Lower lobe of right lung (tissue), 2 donors: ENCODE data around the gene XIRP2. TPM values are rescaled to one million over a fixed set of nuclear protein-coding genes. Genes with fewer than 3 reads are reported as not detected.
"Not testable (repeated sequence)": the region's sequence is repeated elsewhere in the genome, so short reads cannot be mapped to it uniquely, and the experiment has no call there.

Experiments
- ATAC-seq, 2 donors: fragments of 200-7000 bp; cut with Tn5 transposase; one replicate each; pipeline ENCODE4 v1.9.1; 2020 to 2022; ENCODE audit warnings: mild to moderate bottlenecking in 2 of 2, moderate library complexity in 2 of 2
- DNase-seq: peaks from one replicate; pipeline ENCODE4 v3.0.0-alpha.2; 2020
- H3K27ac ChIP-seq: fragments of 200-600 bp; one replicate; pipeline ENCODE4 v1.8.0; 2022
- H3K27me3 ChIP-seq: fragments of 200-600 bp; one replicate; pipeline ENCODE4 v1.8.0; 2022; ENCODE audit warnings: low read depth
- H3K36me3 ChIP-seq: fragments of 200-600 bp; one replicate; pipeline ENCODE4 v1.8.0; 2022; ENCODE audit warnings: mild to moderate bottlenecking
- H3K4me1 ChIP-seq: fragments of 200-600 bp; one replicate; pipeline ENCODE4 v1.8.0; 2022
- H3K4me3 ChIP-seq: fragments of 200-600 bp; one replicate; pipeline ENCODE4 v1.8.0; 2022; ENCODE audit warnings: mild to moderate bottlenecking
- H3K9me3 ChIP-seq: fragments of 200-600 bp; one replicate; pipeline ENCODE4 v1.8.0; 2022
- intact Hi-C: fragments of 100-400 bp; cut with DNase I; formaldehyde crosslinking; loops from one replicate; pipeline ENCODE4 v1.11.0; 2022
- total RNA-seq: library from RNA; stranded (reverse); fragmentation: NEBNext Ultra II Directional; extraction: Animal tissue kit (Norgen Biotek cat#: 25700); gene quantifications from one replicate; pipeline ENCODE4 v1.2.1, GENCODE V29; 2021
- TF ChIP-seq, protein P1 (sequence below): fragments of 200-600 bp; IDR thresholded peaks from one replicate; pipeline ENCODE4 v1.8.0; 2022; ENCODE audit warnings: antibody characterized with exemption, mild to moderate bottlenecking
- donor health status: DM: no; HTN: yes; CAD: no; lungs with severe emphysema.

The XIRP2 gene
- total RNA-seq, 1 donor from 2014 or later = 0.18 TPM

DNA sequence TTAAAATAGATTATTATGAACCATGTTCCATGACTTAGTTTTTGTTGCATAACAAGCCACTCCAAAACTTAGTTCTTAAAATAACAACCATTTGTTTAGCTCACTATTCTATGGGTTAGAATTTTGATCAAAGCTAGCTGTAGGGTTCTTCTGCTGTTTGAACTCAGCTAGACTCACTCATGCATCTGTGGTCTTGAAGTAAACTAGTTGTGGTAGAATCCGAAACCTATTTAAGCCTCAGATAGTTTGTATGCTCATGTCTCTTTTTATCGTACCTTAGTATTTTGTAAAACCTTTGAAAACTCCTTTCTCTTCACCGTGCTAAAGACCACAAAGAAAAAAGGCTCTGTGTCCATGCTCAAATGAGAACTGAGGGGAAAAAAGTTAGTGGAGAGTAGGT is 166.6 kb downstream of the XIRP2 start:
- intact Hi-C loops = no loop called here
- ATAC-seq = no peak
- Histone ChIP-seq H3K4me1 (no peaks in the 10 kb centered on the region), H3K9me3 (no peaks in the 10 kb centered on the region), H3K27ac (no peak overlapping the region), H3K27me3 (no peaks in the 10 kb centered on the region), H3K4me3 (no peak overlapping the region), H3K36me3 (no peaks in the 10 kb centered on the region)
- TF ChIP-seq, protein P1, sequence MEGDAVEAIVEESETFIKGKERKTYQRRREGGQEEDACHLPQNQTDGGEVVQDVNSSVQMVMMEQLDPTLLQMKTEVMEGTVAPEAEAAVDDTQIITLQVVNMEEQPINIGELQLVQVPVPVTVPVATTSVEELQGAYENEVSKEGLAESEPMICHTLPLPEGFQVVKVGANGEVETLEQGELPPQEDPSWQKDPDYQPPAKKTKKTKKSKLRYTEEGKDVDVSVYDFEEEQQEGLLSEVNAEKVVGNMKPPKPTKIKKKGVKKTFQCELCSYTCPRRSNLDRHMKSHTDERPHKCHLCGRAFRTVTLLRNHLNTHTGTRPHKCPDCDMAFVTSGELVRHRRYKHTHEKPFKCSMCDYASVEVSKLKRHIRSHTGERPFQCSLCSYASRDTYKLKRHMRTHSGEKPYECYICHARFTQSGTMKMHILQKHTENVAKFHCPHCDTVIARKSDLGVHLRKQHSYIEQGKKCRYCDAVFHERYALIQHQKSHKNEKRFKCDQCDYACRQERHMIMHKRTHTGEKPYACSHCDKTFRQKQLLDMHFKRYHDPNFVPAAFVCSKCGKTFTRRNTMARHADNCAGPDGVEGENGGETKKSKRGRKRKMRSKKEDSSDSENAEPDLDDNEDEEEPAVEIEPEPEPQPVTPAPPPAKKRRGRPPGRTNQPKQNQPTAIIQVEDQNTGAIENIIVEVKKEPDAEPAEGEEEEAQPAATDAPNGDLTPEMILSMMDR = no peak
- no peak for DNase-seq

DNA sequence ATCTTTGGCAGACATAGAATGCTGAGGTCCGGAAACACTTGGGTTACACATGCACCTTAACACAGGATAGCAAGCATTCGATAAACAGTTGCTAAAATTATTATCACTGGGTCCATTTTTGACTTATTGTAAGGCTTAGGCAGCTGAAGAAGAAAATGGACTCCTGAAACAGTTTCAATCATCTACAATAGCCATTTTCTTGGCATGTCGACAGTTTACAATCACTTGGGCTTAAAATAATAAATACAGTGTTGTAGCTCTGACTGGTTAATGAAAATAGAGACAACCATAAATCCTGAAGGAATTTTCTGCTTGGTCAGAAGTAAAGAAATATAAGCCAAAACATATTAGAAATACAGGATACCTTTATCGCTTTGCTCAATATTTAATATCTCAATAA is 169.2 kb downstream of the XIRP2 start:
- H3K9me3 ChIP-seq = no peaks in the 10 kb centered on the region
- H3K4me3 ChIP-seq = no peak overlapping the region
- no peak overlapping the region for H3K27ac ChIP-seq
- TF ChIP-seq, protein P1 = no peak
- no peaks in the 10 kb centered on the region for H3K27me3 ChIP-seq
- no peaks in the 10 kb centered on the region for H3K4me1 ChIP-seq
- DNase-seq (no peak), ATAC-seq (no peak)
- intact Hi-C loops = no loop called here
- H3K36me3 ChIP-seq = no peaks in the 10 kb centered on the region

DNA sequence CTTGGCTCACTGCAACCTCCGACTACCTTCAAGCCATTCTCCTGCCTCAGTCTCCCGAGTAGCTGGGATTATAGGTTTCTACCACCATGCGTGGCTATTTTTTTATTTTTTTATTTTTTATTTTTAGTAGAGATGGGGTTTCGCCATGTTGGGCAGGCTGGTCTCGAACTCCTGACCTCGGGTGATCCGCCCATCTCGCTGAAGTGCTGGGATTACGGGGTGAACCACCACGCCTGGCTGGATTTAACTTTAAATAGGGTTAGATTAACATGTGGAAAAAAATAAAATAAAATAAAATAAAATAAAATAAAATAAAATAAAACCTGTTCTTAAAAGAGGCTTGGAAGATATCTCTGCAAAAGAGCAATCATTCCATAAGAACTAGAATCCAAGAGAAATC is 170.9 kb downstream of the XIRP2 start:
- TF ChIP-seq, protein P1 = no peak
- ATAC-seq (no peak), DNase-seq (no peak)
- no peak overlapping the region for H3K4me3 ChIP-seq
- no peaks in the 10 kb centered on the region for H3K4me1 ChIP-seq
- H3K36me3 ChIP-seq = no peaks in the 10 kb centered on the region
- intact Hi-C loops = no loop called here
- no peak overlapping the region for H3K27ac ChIP-seq
- H3K9me3 ChIP-seq = no peaks in the 10 kb centered on the region
- no peaks in the 10 kb centered on the region for H3K27me3 ChIP-seq

DNA sequence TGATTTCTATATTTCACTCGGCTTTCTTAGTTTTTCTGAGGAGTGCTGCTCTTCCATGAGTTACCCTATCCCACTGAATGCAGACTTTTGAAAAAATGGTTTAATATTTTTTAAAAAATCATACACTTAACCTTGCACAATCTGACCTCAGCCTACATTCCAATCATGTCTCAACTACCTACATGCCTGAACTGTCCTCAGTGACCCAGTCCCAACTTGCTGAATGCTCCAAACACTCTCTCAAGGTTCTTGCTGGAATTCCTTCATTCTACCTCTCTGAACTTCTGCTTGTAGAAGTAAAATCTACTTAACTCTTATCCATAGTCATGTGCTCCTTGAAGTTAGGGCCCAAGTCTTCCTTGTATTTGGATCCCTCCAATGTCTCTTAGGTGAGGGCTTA is 181.6 kb downstream of the XIRP2 start:
- ATAC-seq (no peak), DNase-seq (no peak)
- Histone ChIP-seq H3K9me3 (no peaks in the 10 kb centered on the region), H3K4me3 (no peak overlapping the region), H3K27me3 (no peaks in the 10 kb centered on the region), H3K4me1 (no peaks in the 10 kb centered on the region), H3K27ac (no peak overlapping the region), H3K36me3 (no peaks in the 10 kb centered on the region)
- intact Hi-C loops = no loop called here
- TF ChIP-seq, protein P1 = no peak

DNA sequence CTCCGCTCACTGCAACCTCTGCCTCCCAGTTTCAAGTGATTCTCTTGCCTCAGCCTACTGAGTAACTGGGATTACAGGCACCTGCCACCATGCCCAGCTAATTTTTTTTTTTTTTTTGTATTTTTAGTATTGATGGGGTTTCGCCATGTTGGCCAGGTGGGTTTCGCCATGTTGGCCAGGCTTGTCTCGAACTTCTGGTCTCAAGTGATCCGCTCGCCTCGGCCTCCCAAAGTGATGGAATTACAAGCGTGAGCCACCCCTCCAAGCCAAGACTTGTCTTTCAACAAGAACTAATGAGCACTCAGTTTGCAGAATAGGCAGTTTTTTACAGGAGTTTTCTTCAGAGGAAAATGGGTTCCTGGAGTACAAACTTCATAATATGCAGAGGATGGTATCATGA is 187.4 kb downstream of the XIRP2 start:
- H3K36me3 ChIP-seq, DNase-seq, H3K27ac ChIP-seq, H3K9me3 ChIP-seq, ATAC-seq, H3K27me3 ChIP-seq, H3K4me3 ChIP-seq, intact Hi-C loops, H3K4me1 ChIP-seq: not testable (repeated sequence)

DNA sequence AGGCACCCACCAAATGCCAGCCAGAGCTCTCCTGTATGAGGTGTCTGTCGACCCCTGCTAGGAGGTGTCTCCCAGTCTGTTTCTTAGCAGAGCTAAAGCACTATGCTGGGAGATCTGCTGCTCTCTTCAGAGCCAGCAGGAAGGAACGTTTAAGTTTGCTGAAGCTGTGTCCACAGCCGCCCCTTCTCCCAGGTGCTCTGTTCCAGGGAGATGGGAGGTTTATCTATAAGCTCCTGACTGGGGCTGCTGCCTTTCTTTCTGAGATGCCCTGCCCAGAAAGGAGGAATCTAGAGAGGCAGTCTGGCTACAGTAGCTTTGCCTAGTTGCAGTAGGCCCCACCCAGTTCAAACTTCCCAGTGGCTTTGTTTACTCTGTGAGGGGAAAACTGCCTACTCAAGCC is 210.7 kb downstream of the XIRP2 start:
- H3K9me3 ChIP-seq, DNase-seq, ATAC-seq, H3K27me3 ChIP-seq, intact Hi-C loops, H3K27ac ChIP-seq, H3K4me1 ChIP-seq, H3K36me3 ChIP-seq, H3K4me3 ChIP-seq: not testable (repeated sequence)

DNA sequence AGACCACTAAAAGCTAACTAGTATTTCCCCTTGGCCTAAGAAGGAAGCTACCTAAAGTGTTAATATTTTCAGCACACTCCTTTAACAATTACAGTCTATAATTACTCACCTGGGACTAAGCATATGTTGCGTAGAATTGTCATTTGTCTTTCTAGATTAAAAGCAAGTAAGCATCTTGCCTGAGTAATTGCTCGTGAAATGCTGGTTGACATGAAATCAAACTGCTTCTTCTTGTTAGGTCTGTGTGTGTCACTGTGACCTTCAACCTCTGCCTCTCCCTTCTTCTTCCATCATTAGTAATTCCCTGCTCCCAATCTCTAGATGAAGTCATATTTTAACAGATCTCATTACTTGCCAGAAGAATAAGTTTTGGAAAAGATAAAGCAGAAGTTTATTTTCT is 212.2 kb downstream of the XIRP2 start:
- no peak overlapping the region for H3K27ac ChIP-seq
- no peaks in the 10 kb centered on the region for H3K27me3 ChIP-seq
- ATAC-seq (no peak), DNase-seq (no peak)
- no peaks in the 10 kb centered on the region for H3K9me3 ChIP-seq
- no peaks in the 10 kb centered on the region for H3K4me1 ChIP-seq
- intact Hi-C loops = no loop called here
- no peak overlapping the region for H3K4me3 ChIP-seq
- TF ChIP-seq, protein P1 = no peak
- H3K36me3 ChIP-seq = no peaks in the 10 kb centered on the region
